CD14-positive monocyte (primary cell): ENCODE measurements around the gene GGT7. TPM values are rescaled to one million over a fixed set of nuclear protein-coding genes. Genes with fewer than 3 reads are reported as not detected.
A peak's percentile ranks its signal among the peaks of the same experiment; 100 is the strongest.

ENCODE experiments used
- DNase-seq, 3 donors: peaks; one replicate each; pipeline ENCODE4 v3.0.0-alpha.2; 2011 to 2022
- H2AFZ ChIP-seq: 2 replicates; pipeline ENCODE4 v1.6.0; 2012; ENCODE audit warnings: mild to moderate bottlenecking, low read depth, low read length, inconsistent platforms; ENCODE audit not compliant: insufficient read depth, poor library complexity, severe bottlenecking
- H3K27ac ChIP-seq, 2 donors: 1 replicate in 1 of 2; 2 replicates in 1 of 2; pipeline ENCODE4 v1.5.1; 2012 to 2013; ENCODE audit warnings: low read length in 2 of 2, control low read depth in 1 of 2, inconsistent platforms in 1 of 2, low read depth in 1 of 2, mild to moderate bottlenecking in 1 of 2
- H3K27me3 ChIP-seq, 2 donors: one replicate each; pipeline versions ENCODE4 v1.6.0 to v1.6.1; 2011 to 2013; ENCODE audit warnings: low read length in 2 of 2; ENCODE audit not compliant: control insufficient read depth in 2 of 2, insufficient read depth in 2 of 2
- H3K36me3 ChIP-seq, 2 donors: replicated peaks in 1 of 2; 1 replicate in 1 of 2; 2 replicates in 1 of 2; pipeline versions ENCODE4 v1.5.1 to v1.6.1; 2012 to 2013; ENCODE audit warnings: low read length in 2 of 2, control low read depth in 1 of 2, inconsistent platforms in 1 of 2, mild to moderate bottlenecking in 1 of 2; ENCODE audit not compliant: insufficient read depth in 2 of 2, control insufficient read depth in 1 of 2
- H3K4me1 ChIP-seq, 2 donors: 1 replicate in 1 of 2; 2 replicates in 1 of 2; pipeline versions ENCODE4 v1.5.1 to v1.6.1; 2012 to 2013; ENCODE audit warnings: low read length in 2 of 2, control low read depth in 1 of 2, inconsistent platforms in 1 of 2, mild to moderate bottlenecking in 1 of 2, moderate library complexity in 1 of 2; ENCODE audit not compliant: insufficient read depth in 2 of 2, control insufficient read depth in 1 of 2
- H3K4me2 ChIP-seq: replicated peaks from 2 replicates; pipeline ENCODE3; 2012; ENCODE audit warnings: low read length, moderate library complexity, mild to moderate bottlenecking; ENCODE audit not compliant: poor library complexity, severe bottlenecking; ENCODE audit errors: extremely low read depth
- H3K4me3 ChIP-seq, 3 experiments: fragments of 200-600 bp in 1 of 3; sonication (generic) in 1 of 3; replicated peaks in 1 of 3; 1 replicate in 2 of 3; 2 replicates in 1 of 3; pipeline ENCODE4 v1.5.1; 2011 to 2013; ENCODE audit warnings: low read length in 3 of 3, mild to moderate bottlenecking in 3 of 3, control low read depth in 2 of 3, low read depth in 2 of 3, inconsistent platforms in 1 of 3, moderate library complexity in 1 of 3
- H3K79me2 ChIP-seq: 2 replicates; pipeline ENCODE4 v1.6.0; 2012; ENCODE audit warnings: mild to moderate bottlenecking, control low read depth, inconsistent platforms, low read length, moderate library complexity; ENCODE audit not compliant: insufficient read depth
- H3K9ac ChIP-seq: 2 replicates; pipeline ENCODE4 v1.6.0; 2017; ENCODE audit warnings: low read length, mild to moderate bottlenecking; ENCODE audit not compliant: insufficient read depth, poor library complexity, severe bottlenecking
- H3K9me3 ChIP-seq, 2 donors: replicated peaks in 1 of 2; 1 replicate in 1 of 2; 2 replicates in 1 of 2; pipeline versions ENCODE4 v1.5.1 to v1.6.1; 2012 to 2013; ENCODE audit warnings: low read length in 2 of 2, control low read depth in 1 of 2; ENCODE audit not compliant: control insufficient read depth in 1 of 2, insufficient read depth in 1 of 2
- H4K20me1 ChIP-seq: 2 replicates; pipeline ENCODE4 v1.6.0; 2012; ENCODE audit warnings: mild to moderate bottlenecking, low read length, control low read depth, moderate library complexity; ENCODE audit not compliant: insufficient read depth
- H3K27ac Mint-ChIP-seq, 7 donors: one replicate each; pipeline ENCODE4 v1.8.0; 2020; ENCODE audit warnings: mild to moderate bottlenecking in 7 of 7, mixed read lengths in 7 of 7, moderate library complexity in 6 of 7, inconsistent platforms in 2 of 7
- H3K27me3 Mint-ChIP-seq, 3 donors: one replicate each; pipeline ENCODE4 v1.8.0; 2021 to 2022; ENCODE audit warnings: low read depth in 3 of 3, mild to moderate bottlenecking in 3 of 3, mixed read lengths in 3 of 3, moderate library complexity in 3 of 3, inconsistent platforms in 1 of 3
- H3K36me3 Mint-ChIP-seq, 2 donors: one replicate each; pipeline ENCODE4 v1.8.0; 2020; ENCODE audit warnings: mixed read lengths in 2 of 2, inconsistent platforms in 1 of 2, mild to moderate bottlenecking in 1 of 2
- H3K4me1 Mint-ChIP-seq: one replicate; pipeline ENCODE4 v1.8.0; 2020; ENCODE audit warnings: mild to moderate bottlenecking, mixed read lengths
- H3K4me3 Mint-ChIP-seq, 2 donors: one replicate each; pipeline ENCODE4 v1.8.0; 2020; ENCODE audit warnings: mild to moderate bottlenecking in 2 of 2, mixed read lengths in 2 of 2, moderate library complexity in 1 of 2
- H3K9me3 Mint-ChIP-seq, 7 donors: one replicate each; pipeline ENCODE4 v1.8.0; 2020 to 2022; ENCODE audit warnings: mixed read lengths in 7 of 7, mild to moderate bottlenecking in 6 of 7, moderate library complexity in 6 of 7, inconsistent platforms in 2 of 7
- intact Hi-C, 2 donors: fragments of 100-400 bp; cut with micrococcal nuclease; formaldehyde crosslinking; loops; one replicate each; pipeline versions ENCODE4 v1.15.0 to v1.15.1; 2023
- polyA plus RNA-seq, 3 donors: library from polyadenylated mRNA; depleted of rRNA in 1 of 3; unstranded in 2 of 3; stranded (reverse) in 1 of 3; fragments of 300-500 nt in 2 of 3; fragments of >200 nt in 1 of 3; fragmentation: Illumina TruSeq in 2 of 3; gene quantifications; 1 replicate in 2 of 3; 2 replicates in 1 of 3; pipeline ENCODE4 v1.2.3, GENCODE V29; 2012 to 2021
- TF ChIP-seq, protein P1 (sequence below): fragments of 200-600 bp; IDR thresholded peaks from one replicate; pipeline ENCODE4 v1.8.0; 2022; ENCODE audit warnings: antibody characterized with exemption, mild to moderate bottlenecking

The GGT7 gene
- polyA plus RNA-seq, 3 donors, result 2.1 to 10.3 (median 2.4) TPM

DNA sequence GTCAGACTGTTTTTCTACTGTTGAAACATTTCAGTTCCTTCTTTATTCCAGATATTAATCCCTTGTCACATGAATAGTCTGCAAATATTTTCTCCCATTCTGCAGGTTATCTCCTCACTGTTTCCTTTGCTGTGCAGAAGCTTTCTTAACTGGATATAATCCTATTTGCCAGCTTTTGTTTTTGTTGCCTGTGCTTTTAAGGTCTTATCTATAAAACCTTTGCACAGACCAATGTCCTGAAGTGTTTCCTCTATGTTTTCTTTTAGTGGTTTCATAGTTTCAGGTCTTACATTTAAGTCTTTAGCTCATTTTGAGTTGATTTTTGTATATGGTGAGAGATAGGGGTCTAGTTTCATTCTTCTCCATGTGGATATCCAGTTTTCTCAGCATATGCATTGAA lies 66.4 kb downstream of the GGT7 start:
- Histone ChIP-seq H3K4me3 (no peak overlapping the region), H3K27ac (peak overlapping the region in 1 of 2 donors; percentile 9), H3K4me2 (no peak overlapping the region), H3K36me3 (peaks cover 0 to 7% of the 10 kb centered on the region in 2 donors), H4K20me1 (peaks cover 94% of the 10 kb centered on the region), H3K4me1 (no peaks in the 10 kb centered on the region), H3K9ac (no peak overlapping the region), H3K79me2 (peaks cover 89% of the 10 kb centered on the region), H2AFZ (no peak overlapping the region), H3K27me3 (no peaks in the 10 kb centered on the region), H3K9me3 (no peaks in the 10 kb centered on the region)
- Mint-ChIP-seq H3K27me3 (peaks cover 0 to 1% (median 0%) of the 10 kb centered on the region in 3 donors), H3K36me3 (peaks cover 7 to 26% of the 10 kb centered on the region in 2 donors), H3K4me1 (peaks cover 18% of the 10 kb centered on the region), H3K9me3 (no peaks in the 10 kb centered on the region), H3K4me3 (no peak overlapping the region), H3K27ac (peak overlapping the region in 2 of 7 donors; percentile 19 to 64)
- TF ChIP-seq, protein P1, sequence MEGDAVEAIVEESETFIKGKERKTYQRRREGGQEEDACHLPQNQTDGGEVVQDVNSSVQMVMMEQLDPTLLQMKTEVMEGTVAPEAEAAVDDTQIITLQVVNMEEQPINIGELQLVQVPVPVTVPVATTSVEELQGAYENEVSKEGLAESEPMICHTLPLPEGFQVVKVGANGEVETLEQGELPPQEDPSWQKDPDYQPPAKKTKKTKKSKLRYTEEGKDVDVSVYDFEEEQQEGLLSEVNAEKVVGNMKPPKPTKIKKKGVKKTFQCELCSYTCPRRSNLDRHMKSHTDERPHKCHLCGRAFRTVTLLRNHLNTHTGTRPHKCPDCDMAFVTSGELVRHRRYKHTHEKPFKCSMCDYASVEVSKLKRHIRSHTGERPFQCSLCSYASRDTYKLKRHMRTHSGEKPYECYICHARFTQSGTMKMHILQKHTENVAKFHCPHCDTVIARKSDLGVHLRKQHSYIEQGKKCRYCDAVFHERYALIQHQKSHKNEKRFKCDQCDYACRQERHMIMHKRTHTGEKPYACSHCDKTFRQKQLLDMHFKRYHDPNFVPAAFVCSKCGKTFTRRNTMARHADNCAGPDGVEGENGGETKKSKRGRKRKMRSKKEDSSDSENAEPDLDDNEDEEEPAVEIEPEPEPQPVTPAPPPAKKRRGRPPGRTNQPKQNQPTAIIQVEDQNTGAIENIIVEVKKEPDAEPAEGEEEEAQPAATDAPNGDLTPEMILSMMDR, result no peak
- intact Hi-C loops, result no loop called here
- DNase-seq, result no peak

DNA sequence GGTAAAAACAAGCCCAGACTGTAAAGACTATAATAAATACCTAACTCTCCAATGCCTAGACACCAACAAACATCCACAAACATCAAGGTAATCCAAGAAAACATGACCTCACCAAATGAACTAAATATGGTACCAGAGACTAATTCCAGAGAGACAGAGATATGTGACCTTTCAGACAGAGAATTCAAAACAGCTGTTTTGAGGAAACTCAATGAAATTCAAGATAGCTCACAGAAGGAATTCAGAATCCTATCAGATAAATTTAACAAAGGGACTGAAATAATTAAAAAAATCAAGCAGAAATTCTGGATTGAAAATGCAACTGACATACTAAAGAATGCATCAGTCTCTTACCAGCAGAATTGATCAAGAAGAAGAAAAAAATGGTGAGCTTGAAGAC lies 73.8 kb downstream of the GGT7 start:
- no peak for DNase-seq
- H3K36me3 ChIP-seq, result peaks cover 0 to 13% of the 10 kb centered on the region in 2 donors
- H3K9me3 ChIP-seq, result no peaks in the 10 kb centered on the region
- intact Hi-C loops, result no loop called here
- Mint-ChIP-seq H3K4me3 (no peak overlapping the region), H3K9me3 (no peaks in the 10 kb centered on the region), H3K4me1 (peaks cover 13% of the 10 kb centered on the region), H3K27ac (no peak overlapping the region), H3K36me3 (peaks cover 15 to 27% of the 10 kb centered on the region in 2 donors), H3K27me3 (no peaks in the 10 kb centered on the region)
- H2AFZ ChIP-seq, result no peak overlapping the region
- H3K27me3 ChIP-seq, result no peaks in the 10 kb centered on the region
- H3K4me1 ChIP-seq, result no peaks in the 10 kb centered on the region
- H3K9ac ChIP-seq, result no peak overlapping the region
- no peak overlapping the region for H3K4me3 ChIP-seq
- peaks cover 92% of the 10 kb centered on the region for H3K79me2 ChIP-seq
- peaks cover 100% of the 10 kb centered on the region for H4K20me1 ChIP-seq
- H3K27ac ChIP-seq, result no peak overlapping the region
- TF ChIP-seq, protein P1, result no peak
- H3K4me2 ChIP-seq, result no peak overlapping the region
